HG02610 (cell line): ENCODE data around the gene CEACAM19.
"Not testable (repeated sequence)": the region's sequence is repeated elsewhere in the genome, so short reads cannot be mapped to it uniquely, and the experiment has no call there.

Experiments used
- ATAC-seq: cut with Tn5 transposase; IDR thresholded peaks from one replicate; pipeline ENCODE4 v1.9.1; 2021; ENCODE audit warnings: mild to moderate bottlenecking, moderate library complexity; ENCODE audit not compliant: unreplicated experiment

Gene CEACAM19

DNA sequence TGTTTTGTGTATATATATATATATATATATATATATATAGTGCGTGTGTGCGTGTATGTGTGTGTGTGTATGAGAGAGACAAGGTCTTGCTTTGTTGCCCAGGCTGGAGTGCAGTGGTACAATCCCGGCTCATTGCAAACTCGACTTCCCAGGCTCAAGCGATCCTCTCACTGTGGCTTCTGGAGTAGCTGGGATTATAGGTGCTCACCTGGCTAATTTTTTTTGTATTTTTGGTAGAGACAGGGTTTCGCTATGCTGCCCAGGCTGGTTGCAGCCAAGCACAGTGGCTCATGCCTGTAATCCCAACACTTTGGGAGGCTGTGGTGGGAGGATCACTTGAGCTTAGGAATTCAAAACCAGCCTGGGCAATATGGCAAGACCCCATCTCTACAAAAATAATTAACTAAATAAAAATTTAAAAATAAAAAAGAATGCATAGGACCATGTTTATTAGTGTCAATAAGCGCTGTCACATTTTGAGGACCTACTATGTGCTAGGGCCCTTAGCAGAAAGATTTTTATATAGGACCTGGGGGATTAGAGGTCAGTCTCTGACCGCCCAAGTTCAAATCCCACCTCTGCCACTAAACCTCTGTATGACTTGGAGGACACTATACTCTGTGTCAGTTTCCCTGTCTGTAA is 25.8 kb upstream of the CEACAM19 start:
- ATAC-seq: no peak

DNA sequence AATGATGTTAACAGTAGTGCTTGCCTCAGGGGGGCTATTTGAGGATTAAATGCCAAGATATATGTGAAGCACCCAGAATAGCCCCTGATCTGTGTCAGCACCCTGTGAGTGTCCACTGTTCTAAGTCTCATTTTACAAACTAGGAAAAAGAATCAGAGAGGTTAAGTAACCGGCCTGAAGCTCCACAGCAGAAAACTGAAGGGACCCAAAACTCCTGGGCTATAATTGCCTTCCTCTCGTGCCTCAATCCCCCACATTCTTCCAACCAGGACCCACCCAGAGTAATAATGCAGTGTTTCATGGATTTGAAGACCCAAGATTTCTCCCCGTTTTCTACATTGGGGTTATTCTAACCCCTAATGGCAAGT is 25.2 kb upstream of the CEACAM19 start:
- ATAC-seq: no peak

DNA sequence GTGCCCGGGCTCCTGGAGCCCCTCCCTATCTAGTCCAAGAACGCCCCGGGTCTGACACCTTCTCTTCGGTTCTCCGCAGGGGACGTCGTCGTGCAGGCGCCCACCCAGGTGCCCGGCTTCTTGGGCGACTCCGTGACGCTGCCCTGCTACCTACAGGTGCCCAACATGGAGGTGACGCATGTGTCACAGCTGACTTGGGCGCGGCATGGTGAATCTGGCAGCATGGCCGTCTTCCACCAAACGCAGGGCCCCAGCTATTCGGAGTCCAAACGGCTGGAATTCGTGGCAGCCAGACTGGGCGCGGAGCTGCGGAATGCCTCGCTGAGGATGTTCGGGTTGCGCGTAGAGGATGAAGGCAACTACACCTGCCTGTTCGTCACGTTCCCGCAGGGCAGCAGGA is 24.1 kb upstream of the CEACAM19 start:
- no peak for ATAC-seq

DNA sequence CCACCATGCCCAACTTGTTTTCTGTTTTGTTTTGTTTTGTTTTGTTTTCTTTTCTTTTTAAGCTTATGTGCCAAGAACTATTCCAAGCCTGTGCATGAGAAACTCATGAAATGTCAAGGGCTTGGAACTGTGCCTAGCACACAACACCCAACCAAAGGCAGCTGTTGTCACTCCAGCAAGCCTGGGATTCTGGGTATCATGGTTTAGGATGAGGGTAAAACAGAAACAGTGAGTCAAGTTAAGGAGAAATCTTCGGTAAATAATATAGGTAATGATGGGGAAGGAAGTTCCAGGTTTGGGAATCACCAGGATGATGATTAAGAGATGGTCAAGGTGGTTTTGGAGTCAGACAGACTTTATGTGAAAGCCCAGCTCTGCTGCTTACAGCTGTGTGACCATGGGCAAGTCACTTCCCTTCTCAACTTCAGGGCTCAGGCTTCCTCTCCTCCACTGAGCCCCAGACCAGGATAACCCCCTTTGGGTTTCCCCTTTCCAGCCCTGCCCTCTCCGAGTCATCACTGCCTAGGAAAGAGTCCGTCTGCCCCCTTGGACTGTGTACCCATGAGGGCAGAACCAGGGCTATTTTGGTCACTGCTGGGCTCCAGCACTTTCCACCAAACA is 22.5 kb upstream of the CEACAM19 start:
- no peak for ATAC-seq

DNA sequence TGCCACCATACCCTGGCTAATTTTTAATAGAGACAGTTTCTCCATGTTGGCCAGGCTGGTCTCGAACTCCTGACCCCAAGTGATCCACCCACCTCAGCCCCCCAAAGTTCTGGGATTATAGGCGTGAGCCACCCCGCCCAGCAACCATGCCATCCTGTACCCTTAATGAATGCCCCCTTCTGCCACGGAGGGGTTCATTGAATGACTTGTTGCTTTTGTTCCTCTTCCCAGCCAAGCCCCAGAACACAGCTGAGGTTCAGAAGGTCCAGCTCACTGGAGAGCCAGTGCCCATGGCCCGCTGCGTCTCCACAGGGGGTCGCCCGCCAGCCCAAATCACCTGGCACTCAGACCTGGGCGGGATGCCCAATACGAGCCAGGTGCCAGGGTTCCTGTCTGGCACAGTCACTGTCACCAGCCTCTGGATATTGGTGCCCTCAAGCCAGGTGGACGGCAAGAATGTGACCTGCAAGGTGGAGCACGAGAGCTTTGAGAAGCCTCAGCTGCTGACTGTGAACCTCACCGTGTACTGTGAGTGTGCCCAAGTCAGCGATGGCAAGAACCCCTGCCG is 21.6 kb upstream of the CEACAM19 start:
- no peak for ATAC-seq

DNA sequence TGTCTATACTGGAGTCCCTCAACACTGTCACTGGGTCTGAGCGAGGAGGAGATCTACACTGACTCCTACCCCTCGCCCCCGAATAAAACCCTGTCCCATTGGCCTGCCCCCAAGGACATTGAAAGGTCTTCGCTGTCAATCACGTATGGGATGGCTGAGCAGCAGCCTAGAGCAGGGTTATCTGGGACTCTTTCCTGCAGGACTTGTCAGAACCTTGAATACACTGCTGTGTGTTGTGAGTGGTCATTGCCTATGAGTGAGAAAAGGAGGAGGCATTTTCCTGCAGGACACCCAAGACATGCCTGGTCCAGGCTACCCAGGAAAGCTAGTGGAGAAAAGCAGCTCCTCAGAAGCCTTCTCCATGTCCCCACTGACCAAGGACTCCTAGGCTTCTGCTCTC is 17.9 kb upstream of the CEACAM19 start:
- ATAC-seq: no peak

DNA sequence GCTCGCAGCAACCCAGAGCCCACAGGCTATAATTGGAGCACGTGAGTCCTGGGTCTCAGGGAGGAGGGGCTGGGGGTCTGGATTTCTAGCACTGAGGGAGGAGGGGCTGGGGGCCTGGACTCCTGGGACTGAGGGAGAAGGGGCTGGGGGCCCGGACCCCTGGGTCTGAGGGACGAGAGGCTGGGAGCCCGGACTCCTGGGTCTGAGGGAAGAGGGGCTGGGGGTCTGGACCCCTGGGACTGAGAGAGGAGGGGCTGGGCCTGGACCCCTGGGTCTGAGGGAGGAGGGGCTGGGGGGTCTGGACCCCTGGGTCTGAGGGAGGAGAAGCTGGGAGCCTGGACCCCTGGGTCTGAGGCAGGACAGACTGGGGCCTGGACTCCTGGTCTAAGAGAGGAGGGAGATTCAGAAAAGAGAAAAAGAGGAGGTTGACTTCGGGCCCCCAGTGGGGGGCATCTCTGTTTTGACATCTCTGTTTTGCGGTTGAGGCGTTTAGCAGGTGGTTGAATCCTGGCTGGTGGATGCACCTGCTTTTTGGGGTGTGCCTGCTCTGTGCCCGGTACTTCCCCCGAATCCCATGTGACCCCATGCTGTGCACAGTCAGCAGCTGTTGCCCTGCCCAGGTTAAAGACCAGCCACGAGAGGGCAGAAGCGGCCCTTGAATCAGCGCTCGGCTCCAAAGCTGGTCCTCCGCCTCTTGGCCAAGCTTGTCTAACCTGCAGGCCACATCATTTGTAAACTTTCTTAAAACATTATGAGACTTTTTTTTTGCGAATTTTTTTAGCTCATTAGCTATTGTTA is 17.1 kb upstream of the CEACAM19 start:
- ATAC-seq: peak; percentile 71

DNA sequence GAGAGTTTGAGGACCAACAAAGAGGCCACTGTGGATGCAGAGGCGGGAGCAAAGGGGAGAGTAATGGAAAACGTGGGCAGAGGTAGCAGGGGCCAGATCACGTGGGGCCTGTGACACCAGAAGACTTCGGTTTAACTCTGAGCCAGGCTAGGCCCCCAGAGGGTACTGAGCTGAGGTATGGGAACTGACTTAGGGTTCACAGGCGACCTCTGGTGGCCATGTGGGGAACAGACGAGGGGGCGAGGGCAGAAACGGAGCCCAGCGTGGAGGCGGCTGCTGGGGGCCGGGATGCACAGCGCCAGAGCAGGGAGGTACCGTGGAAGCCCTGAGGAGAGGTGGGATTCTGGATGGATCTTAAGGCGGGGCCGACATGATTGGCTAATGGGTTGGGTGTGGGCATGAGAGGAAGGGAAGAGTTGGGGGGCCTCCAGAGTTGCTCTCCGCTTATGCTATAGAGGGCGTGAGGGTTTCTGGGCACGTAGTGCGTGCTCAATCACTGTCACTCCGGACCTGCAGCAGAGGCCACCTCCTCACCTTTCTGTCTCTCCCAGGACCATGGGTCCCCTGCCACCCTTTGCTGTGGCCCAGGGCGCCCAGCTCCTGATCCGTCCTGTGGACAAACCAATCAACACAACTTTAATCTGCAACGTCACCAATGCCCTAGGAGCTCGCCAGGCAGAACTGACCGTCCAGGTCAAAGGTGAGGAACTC is 13.9 kb upstream of the CEACAM19 start:
- no peak for ATAC-seq

DNA sequence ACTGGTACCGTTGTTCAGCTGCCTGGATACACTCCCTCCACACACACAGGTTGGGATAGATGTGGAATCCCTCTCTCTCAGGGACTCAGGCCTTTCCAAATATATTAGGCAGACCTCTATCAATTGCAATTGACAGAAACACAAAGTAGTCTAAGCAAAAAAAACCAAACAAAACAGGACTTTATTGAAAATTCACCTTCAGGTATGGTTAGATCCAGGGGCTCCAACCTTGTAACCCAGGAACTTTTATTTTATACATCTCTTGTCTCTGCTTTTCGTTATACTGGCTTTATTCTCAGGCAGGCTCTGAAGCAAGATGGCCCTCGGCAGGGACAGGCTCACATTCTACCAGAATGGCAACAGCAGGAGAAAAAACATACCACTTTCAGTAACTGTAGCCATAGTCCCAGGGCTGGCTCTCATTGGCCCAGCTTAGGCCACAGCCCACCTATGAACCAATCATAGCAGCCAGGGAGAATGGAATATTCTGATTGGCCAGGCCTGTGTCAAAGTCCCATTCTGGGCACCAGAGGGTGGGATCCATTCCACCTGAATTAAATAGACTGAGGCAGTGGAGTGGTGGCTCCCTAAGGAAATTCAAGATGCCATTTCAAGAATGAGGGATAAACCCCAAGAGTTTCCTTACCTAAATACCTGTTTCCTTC is 13.1 kb upstream of the CEACAM19 start:
- no peak for ATAC-seq

DNA sequence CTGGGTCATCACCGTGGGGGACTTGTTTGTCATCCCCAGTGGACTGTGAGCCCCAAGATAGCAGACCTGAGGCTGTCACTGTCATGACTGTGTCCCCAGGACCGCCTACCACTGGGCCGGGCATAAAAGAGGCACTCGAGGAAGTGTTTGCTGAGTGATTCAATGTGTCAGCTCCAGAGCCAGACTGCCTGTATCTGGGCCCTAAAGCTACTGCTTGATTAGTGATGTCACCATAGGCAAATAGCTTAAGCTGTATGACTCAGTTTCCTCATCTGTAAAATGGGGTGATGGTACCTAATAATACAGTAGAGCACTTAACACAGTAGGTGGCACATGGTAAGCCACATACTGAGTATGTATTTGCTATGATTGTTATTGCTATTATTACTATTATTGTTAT is 11.2 kb upstream of the CEACAM19 start:
- ATAC-seq: no peak

DNA sequence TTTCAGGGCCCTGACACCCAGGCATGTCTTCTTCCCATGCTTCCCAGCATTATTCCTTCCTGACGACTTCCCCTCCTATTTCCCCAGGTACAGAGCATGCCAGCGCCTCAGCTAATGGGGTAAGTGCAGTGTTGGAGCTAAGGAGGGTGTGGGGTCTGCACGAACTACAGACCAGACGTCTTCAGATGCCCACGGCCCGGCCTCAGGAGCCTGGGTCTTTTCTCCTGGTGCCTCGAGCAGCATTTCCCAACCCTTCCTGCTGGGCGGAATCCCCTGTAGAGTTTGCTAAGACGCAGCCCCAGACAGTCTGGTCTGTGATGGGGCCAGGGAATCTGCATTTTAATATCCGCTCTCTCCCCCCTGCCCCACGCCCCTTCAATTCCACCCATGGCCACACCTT is 10.1 kb upstream of the CEACAM19 start:
- ATAC-seq: no peak

DNA sequence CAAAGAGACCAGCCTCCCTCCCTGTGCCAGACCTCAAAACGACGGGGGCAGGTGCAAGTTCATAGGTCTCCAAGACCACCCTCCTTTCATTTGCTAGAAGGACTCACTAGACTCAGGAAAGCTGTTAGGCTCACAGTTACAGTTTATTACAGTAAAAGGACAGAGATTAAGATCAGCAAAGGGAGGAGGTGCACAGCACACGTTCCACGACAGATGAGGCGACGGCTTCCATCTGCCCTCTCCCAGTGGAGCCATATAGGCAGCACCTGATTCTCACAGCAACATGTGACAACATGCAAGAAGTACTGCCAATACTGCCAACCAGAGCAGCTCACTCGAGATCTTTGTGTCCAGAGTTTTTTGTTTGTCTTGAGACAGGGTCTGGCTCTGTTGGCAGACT is 9.4 kb upstream of the CEACAM19 start:
- no peak for ATAC-seq

DNA sequence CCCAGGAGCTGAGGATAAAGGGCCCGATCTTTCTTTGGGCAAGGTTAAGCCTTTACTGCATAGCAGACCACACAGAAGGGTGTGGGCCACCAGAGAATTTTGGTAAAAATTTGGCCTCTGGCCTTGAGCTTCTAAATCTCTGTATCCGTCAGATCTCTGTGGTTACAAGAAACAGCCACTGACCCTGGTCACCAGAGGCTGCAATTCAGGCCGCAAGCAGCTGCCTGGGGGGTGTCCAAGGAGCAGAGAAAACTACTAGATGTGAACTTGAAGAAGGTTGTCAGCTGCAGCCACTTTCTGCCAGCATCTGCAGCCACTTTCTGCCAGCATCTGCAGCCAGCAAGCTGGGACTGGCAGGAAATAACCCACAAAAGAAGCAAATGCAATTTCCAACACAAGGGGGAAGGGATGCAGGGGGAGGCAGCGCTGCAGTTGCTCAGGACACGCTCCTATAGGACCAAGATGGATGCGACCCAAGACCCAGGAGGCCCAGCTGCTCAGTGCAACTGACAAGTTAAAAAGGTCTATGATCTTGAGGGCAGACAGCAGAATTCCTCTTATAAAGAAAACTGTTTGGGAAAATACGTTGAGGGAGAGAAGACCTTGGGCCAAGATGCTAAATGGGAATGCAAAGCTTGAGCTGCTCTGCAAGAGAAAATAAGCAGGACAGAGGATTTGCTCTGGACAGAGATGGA is 8.4 kb upstream of the CEACAM19 start:
- no peak for ATAC-seq

DNA sequence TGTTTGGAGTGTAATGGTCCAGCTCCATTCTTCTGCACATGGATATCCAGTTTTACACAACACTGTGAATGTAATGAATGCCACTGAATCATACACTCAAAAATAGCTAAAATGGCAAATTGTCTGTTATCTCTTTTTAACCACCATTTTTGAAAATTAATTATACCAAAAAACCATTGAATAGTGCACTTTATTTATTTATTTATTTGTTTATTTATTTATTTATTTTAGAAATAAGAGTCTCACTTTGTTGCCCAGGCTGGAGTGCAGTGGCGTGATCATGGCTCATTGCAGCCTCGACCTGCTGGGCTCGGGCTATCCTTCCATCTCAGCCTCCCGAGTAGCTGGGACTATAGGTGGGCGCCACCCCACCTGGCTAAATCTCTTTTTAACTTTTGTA is 7.3 kb upstream of the CEACAM19 start:
- ATAC-seq: no peak

DNA sequence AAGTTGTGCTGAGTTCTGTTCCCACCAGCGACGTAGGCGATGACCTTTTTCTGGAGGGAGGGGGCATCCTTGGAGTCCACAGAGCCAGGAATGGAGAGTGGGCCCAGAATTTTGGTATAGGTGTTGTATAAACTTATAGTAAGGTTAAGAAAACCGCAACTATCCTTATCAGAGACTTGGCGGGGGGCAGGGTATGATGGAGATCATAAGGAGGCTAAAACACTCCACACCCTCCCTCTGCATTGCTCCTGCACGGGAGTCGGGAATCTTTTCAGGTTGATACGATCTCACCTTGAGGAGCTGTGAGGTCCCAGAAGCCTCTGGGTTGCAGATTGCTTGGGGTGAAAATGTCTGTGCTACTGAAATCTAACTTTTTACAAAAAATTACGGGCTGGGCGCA is 6.3 kb upstream of the CEACAM19 start:
- no peak for ATAC-seq

DNA sequence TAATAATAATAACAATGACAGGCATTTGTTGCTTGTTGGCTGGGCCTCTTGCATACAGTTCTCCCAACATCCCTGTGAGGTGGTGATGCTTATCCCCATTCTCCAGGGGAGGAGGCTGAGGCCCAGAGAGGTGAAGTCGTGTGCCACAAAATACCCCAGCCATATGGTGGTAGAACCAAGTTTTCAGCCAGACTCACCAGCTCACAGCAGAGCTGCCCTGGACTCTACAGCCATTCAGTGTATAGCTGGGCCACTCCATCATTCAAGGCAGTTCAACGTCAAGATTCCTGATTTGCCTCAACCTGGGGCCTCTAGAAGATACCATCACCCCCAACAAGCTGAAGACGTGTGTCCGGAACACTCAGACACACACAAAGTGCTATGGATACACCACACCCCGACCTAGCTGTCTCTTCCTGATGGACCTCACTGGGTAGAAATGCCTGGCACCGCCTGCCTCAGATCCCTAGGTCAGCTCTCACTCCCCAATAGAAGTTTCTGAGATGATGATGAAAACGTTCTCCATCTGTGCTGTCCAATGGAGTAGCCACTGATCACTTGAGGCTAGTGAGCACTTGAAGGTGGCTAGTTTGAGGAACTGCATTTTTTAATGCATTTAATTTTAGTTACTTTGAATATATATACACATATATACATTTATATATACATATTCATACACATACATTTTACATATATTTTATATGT is 4.3 kb upstream of the CEACAM19 start:
- no peak for ATAC-seq

DNA sequence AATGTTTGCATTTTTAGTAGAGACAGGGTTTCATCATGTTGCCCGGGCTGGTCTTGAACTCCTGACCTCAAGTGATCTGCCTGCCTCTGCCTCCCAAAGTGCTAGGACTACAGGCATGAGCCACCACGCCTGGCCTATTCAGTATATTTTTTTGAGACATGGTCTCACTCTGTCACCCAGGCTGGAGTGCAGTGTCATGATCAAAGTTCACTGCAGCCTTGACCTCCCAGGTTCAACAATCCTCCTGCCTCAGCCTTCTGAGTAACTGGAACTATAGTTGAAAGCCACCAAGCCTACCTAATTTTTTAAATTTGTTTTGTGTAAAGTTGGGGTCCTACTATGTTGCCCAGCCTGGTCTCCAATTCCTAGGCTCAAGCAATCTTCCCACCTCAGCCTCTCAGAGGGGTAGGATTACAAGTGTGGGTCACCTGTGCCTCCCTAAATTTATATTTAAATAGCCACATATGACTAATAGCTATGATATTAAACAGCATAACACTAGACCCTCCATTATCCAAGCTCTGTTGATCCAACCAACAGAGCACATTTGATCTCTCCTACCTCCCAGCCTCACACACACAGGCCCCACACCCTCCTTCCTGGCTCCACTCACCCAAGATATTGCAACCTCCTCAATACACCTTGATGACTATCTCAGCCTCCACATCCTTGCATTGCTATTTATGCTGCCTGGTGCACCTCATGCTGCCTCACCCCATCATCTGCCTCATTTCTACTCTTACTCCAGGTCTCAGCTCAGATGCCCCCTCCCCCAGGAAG is 2.1 kb upstream of the CEACAM19 start:
- ATAC-seq: no peak

DNA sequence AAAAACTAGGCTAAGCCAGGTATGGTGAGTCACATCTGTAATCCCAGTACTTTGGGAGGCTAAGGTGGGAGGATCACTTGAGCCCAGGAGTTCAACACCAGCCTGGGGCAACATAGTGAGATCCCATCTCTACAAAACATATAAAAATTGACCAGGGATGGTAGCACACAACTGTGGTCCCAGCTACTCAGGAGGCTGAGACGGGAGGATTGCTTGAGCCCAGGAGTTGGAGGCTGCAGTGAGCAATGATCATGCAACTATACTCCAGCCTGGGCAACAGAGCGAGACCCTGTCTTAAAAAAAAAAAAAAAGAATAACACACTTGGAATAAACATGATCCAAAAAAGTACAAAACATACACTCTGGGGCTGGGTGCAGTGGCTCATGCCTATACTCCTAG is 1.3 kb upstream of the CEACAM19 start:
- not testable (repeated sequence) for ATAC-seq

DNA sequence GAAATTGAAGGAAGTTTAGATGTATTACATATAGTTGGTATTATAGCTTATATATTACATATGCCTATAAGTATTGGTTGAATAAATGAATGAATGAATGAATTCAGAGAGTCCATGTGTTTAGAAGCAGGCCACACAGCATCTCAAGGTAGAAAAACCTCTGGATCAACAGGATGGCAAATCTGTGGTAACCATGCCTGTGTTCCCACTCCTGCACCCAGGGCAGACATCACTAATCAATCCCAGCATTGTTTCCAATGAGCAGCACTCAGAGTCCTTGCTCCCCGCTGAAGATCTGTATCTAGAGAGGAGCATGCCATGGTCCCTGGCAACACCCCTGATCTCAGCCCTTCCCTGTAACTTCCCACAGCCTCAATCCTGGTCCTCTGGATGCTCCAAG is 944 bp downstream of the CEACAM19 start:
- ATAC-seq: no peak
